Umbilical cord (tissue), 2 donors: Measurements from ENCODE around the gene GRHL1. TPM values are rescaled to one million over a fixed set of nuclear protein-coding genes. Genes with fewer than 3 reads are reported as not detected.

Experiments
- DNase-seq: peaks from one replicate; pipeline ENCODE4 v3.0.0-alpha.2; 2015; ENCODE audit warnings: low spot score
- total RNA-seq: library from RNA; depleted of rRNA; stranded (reverse); fragments of >200 nt; gene quantifications from one replicate; pipeline ENCODE4 v1.2.3, GENCODE V29; 2014; ENCODE audit warnings: low replicate concordance; ENCODE audit not compliant: insufficient read depth

The GRHL1 gene
- total RNA-seq, 1 donor from 2014 or later = 13.2 TPM

- no peak for DNase-seq
Observed at GRCh38 chr2:9948721-9949120, 2.8 kb upstream of the GRHL1 start.

DNA sequence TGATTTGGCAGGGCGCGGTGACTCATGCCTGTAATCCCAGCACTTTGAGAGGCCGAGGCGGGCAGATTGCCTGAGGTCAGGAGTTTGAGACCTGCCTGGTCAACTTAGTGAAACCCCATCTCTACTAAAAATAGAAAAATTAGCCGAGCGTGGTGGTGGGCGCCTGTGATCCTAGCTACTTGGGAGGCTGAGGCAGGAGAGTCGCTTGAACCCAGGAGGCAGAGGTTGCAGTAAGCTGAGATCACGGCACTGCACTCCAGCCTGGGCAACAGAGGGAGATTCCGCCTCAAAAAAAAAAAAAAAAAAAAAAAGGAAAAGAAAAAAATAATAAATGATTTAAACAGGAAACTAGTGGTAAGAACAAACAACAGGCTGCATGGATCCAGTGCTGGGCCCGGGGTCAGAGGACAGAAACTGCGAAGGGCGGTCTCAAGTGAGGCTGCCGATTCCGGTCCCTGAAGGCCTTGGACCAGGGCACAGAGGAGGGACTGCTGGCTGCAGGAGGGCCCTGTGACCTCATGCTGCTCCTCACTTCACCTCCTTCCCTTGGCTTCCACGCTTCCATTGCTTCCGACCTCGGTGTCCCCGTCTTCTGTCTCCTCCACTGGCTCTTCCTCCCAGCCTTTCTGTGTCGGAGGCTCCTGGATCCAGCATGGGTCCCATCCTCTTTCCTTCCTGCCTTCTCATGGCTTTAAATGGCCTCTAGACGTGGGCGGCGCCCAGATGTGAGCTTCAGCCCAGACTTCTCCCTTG is 2.1 kb upstream of the GRHL1 start:
- DNase-seq = no peak

- no peak for DNase-seq
Observed at GRCh38 chr2:9949992-9950520, 1.4 kb upstream of the GRHL1 start.

DNA sequence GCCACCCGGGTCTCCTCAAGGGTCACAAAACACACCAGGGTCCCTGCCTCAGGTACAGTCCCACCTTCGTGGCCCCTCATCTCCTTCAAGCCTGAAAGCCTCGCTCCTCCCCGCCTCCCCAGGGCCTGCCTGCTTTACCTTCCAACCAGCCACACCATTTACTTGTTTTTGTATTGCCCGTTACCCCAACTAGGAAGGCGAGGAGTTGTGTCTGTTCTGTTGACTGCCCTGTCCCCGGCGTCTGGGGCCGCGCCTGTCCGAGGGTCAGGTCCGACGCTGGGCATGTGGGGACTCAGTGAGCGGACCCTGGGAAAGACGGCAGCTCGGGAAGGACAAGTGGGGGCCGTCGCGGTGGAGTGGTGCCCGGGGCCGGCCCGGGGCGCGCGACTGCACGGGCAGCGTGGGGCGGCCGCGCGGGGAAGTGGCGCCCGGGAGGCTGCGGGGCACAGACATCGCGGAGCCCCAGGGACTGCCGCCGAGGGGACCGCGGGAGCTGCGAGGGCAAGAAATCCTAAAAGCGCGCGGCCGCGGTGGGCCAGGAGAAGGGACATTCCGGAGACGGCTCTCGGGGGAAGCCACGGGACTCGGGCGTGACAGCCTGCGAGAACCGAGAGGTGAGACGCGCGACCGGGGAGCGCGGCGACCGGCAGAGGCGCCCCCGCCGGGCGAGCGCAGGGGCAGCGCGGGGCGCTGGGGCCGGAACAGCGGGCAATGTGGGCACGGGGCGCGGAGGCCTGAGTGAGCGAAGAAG is 797 bp upstream of the GRHL1 start:
- no peak for DNase-seq

DNA sequence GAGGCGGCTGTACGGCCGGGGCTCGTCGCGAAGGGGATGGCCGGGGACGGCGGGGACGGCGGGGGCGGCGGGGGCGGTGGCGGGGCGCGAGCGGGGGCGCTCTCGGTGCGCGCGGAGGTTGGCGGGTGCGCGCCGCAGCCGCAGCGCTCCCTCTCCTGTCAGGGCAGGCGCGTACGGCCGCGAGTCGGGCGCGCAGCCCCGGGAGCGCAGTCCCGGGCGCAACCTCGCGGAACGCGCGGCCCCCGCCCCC is 296 bp upstream of the GRHL1 start:
- no peak for DNase-seq

GRCh38 chr2:9952286-9952737 is 819 bp downstream of the GRHL1 start:
- no peak for DNase-seq

DNA sequence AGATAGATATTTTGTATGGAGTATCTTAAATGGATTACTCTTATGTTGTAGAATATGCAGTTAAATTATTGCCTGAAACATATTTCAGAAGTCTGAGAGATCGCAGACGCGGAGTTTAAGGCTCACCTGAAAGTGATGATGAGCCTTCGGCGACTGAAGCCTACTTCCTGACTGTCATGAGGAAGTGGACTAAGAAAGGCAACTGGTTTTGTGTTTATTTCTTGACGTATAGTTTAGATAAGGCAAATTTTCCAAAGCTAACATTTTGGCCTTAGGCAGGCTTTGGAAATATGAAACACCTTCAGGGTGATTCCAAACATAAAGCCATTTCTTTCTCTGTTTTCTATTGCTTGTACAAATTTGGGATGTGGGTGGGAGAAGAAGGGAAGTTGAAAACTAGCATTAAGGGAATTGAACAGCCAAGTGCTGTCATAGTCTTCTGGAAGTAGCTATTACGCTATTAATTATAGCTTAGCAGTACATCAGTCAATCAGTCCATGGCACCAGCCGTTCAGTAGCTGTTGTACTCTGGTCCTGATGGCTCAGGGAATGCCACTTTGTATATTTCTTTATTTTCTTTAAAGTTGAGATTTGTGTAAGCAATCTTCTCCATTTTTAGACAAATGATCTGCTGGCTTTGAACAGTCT is 1.5 kb downstream of the GRHL1 start:
- no peak for DNase-seq

DNA sequence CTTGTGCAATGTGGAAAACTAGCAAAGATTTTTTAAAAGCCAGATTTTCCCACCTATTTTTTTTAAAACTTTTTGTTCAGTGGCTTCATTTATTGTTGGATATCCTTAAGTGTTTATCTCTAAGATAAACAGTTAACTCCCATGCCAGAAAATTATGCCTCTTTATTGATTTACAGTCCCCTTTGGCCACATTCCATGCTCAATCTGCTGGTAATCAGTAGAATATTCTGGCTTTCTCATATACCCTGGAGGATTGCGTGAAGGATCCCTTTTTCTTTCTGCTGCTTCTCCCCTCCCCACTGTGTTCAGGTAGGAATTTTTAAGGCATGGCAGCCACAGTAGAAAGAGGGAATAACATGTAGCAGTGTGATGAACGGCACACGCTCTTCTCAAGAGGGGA is 2.6 kb downstream of the GRHL1 start:
- no peak for DNase-seq

DNA sequence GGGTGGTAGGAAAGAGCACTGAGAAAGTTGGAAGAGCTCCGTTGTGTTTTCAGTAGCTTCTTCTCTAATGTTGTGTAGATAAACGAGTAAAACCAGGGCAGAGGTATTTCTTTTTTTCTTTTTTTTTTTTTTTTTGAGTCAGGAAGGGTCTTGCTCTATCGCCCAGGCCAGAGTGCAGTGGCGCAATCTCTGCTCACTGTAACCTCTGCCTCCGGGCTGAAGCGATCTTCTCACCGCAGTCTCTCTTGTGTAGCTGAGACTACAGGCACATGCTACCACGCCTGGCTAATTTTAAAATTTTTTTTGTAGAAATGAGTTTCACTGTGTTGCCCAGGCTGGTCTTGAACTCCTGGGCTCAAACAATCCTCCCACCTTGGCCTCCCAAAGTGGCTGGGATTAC is 6.6 kb downstream of the GRHL1 start:
- DNase-seq = no peak

DNA sequence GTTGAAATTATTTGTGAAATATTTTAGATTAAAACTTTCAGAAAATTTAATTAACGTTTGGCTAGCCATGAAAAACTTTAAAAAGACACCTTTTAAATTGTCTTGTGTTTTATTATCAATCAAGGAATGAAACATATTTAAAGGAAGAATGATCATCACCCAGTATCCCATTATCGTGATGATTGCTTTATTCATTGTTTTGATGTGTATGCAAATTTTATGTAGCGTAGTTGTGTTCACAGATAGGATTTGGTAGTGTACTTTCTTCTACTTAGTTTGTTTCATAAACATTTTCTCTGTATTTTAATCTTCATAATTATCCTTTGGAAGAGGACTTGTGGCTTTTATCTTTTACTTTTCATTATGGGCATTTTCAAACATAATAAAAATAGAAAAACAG is 7.8 kb downstream of the GRHL1 start:
- DNase-seq = no peak

DNA sequence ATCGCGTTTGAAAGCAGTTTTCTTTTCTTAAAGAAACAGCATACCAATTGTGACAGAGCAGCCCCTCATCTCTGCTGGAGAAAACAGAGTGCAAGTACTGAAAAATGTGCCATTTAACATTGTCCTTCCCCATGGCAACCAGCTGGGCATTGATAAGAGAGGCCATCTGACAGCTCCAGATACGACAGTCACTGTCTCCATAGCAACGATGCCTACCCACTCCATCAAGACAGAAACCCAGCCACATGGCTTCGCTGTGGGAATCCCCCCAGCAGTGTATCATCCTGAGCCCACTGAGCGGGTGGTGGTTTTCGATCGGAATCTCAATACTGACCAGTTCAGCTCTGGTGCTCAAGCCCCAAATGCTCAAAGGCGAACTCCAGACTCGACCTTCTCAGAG is 9.5 kb downstream of the GRHL1 start:
- no peak for DNase-seq

- DNase-seq = no peak
Observed at GRCh38 chr2:9964334-9964980, 13.0 kb downstream of the GRHL1 start.

DNA sequence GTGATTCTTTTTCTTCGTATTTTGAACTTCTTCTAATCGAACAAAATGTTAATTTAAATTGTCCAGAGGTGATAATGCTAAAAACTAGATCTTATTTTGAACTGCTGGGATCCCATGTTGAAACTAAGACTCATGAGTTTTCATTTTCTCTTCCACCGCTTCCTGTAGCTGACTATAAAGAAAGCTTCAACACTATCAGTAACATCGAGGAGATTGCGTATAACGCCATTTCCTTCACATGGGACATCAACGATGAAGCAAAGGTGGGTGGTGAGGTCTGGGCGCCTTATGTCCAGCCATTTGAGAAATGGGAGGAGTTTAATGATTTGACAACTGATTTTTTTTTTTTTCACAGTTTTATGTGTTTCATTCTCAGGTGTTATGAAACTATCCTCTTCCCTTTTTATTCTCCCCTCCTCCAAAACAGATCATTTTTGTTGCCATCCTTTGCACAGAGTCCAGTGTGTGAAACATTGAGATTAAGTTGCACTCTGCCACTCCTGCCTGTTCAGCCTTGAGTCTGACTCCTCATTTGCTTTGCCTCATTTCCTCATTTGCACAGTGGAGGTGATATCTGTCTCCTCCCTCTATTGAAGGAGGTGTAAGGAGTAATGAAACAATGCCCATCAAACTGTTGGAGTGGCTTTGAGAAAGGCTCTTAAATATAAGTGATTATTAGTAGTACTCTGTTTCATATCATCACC is 13.8 kb downstream of the GRHL1 start:
- no peak for DNase-seq

DNA sequence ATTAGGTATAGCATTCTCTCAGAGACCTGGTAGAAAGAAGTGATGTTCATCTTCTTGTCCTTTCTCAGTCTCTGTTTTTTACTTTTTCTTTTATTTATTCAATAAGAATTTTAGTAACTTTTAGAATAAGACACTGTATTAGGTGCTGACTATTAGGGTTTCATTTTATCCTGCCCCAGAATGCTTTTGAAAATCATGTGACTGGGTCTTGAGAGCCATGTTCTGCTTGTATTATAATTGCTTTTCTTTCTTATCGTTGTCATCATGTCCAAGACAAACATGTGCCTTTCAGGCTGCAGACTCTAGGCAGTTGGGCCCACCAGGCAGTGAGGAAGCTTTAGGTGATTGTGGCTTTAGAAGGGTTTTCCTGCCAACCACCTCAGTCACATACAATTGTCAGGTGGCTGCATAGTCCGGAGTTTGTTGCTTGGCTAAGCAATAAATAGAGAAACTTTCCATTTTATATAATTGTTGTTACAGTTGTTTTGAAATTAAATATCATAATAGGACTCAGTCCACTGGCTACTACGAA is 15.1 kb downstream of the GRHL1 start:
- no peak for DNase-seq

- no peak for DNase-seq
Observed at GRCh38 chr2:9967053-9967775, 15.7 kb downstream of the GRHL1 start.

GRCh38 chr2:9968553-9969497 is 17.3 kb downstream of the GRHL1 start:
- DNase-seq = peak; percentile 65

- peak; percentile 86 for DNase-seq
Observed at GRCh38 chr2:9970200-9971044, 18.9 kb downstream of the GRHL1 start.

GRCh38 chr2:9971105-9971818 is 19.8 kb downstream of the GRHL1 start:
- DNase-seq = peak; percentile 63
